ENCODE data around the gene HCN4.

DNA sequence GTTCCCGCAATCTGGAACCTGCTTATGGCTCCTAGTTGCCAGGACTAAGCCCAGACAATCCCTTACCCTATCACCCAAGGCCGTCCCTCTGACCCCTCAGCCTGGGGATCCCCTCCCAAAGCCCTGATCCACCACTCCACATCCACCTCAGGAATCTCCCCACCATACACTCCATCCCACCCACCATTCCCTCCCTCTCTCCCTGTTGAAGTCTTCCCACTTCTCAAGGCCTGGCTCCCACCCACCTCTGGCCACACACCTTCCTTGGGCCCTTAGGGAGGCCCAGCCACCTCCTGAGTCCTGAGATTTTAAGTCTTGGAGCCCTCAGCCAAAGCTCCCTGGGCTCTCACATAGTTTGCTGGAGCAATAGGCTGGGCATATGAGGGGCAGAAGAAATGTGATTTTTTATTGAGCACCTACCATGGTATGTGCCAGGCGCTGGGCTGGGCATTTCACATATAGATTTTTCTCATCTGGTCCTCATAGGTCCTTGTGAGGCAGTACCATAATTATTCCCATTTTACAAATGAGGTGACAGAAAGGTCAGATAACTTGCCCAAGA is 48.1 kb downstream of the HCN4 start:
- TF ChIP-seq, protein P1, sequence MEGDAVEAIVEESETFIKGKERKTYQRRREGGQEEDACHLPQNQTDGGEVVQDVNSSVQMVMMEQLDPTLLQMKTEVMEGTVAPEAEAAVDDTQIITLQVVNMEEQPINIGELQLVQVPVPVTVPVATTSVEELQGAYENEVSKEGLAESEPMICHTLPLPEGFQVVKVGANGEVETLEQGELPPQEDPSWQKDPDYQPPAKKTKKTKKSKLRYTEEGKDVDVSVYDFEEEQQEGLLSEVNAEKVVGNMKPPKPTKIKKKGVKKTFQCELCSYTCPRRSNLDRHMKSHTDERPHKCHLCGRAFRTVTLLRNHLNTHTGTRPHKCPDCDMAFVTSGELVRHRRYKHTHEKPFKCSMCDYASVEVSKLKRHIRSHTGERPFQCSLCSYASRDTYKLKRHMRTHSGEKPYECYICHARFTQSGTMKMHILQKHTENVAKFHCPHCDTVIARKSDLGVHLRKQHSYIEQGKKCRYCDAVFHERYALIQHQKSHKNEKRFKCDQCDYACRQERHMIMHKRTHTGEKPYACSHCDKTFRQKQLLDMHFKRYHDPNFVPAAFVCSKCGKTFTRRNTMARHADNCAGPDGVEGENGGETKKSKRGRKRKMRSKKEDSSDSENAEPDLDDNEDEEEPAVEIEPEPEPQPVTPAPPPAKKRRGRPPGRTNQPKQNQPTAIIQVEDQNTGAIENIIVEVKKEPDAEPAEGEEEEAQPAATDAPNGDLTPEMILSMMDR (IDR thresholded peaks at IDR 0.05) = no peak
- TF ChIP-seq POLR2AphosphoS5 (IDR thresholded peaks at IDR 0.05) = no peak
- TF ChIP-seq EP300 (IDR thresholded peaks at IDR 0.05) = no peak
- no peak for TF ChIP-seq POLR2A (IDR thresholded peaks at IDR 0.05)
